Activated CD8-positive, alpha-beta memory T cell treated with anti-CD3 and anti-CD28 coated beads for 1 hour (primary cell): ENCODE measurements around the gene PPP2R5B.

ENCODE experiments used
- DNase-seq, 2 donors: peaks; one replicate each; pipeline ENCODE4 v3.0.0-alpha.2; 2020; ENCODE audit warnings: low read depth in 1 of 2; ENCODE audit errors: extremely low read depth in 1 of 2

The PPP2R5B gene

GRCh38 chr11:64928957-64929356 lies 4.5 kb downstream of the PPP2R5B start:
- DNase-seq = no peak

GRCh38 chr11:64929625-64930024 lies 5.1 kb downstream of the PPP2R5B start:
- DNase-seq = no peak

DNA sequence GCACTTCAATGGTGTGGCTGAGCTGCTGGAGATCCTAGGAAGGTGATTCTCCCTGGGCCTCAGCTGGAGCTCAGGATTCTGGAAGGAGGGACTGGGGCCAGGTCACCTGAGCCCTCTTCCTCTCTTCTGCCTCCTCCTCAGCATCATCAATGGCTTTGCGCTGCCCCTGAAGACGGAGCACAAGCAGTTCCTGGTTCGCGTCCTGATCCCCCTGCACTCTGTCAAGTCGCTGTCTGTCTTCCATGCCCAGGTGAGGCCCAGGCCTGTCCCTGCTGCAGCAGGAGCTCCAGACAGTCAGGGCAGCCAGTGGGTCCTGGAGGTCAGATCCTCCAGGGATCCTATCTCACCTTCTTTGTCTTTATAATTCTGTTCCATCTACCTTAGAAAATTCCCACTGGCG lies 5.9 kb downstream of the PPP2R5B start:
- DNase-seq = no peak

- DNase-seq = no peak
These were observed 6.8 kb downstream of the PPP2R5B start for GRCh38 chr11:64931290-64931689.

DNA sequence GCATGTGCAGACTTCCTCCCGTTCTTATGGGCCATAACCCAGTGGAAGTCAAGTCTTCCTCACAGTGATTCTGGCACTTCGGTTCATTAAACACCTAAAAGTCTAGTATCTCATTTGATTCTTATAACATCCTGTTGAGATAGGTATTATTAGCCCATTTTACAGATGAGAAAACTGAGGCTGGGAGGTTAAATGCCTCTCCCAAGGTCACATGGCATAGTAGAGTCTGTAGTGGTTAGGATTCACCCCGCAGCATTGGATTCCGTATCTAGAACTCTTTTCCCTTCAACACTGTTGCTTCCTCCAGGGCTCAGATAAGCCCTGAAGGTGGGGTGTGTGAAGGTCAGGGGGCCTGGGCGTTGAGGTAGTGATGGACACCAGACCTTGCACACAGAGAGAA lies 7.8 kb downstream of the PPP2R5B start:
- no peak for DNase-seq

GRCh38 chr11:64933213-64933934 lies 8.9 kb downstream of the PPP2R5B start:
- DNase-seq = no peak

DNA sequence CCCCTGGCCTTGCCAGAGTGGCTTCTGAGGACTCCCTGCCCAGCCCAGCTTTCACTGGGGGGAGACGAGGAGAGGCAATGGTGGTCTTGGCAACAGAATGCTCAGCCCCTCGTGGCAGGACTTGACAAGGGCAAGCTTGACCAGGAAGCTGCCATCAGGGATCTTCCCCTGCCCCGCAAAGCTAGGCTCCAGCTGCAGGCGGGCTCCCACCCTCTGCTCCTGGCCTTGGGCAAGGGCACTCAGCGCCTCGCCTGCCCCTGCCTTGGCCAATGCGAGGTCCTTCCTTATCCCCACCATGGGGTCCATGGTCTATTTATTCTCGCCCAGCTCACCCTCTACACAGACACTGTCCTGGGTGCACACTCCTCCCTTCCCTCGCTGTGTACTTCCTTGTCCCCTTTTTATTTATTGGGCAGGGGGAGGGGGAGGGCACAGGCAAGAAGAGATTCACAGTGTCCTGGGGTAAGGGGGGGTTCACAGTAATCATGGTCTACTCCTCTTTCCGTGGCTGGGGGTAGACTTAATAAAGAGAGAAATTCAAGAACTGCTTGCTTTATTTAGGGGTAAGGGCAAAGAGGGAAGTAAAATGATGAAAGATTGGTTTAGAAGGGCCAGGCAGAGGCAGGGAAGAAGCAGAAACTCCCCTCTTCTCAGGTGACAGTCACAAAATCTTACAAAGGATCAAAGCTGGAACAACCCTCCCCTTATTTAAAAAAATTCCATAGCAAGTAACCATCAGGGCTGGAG lies 9.6 kb downstream of the PPP2R5B start:
- no peak for DNase-seq

GRCh38 chr11:64934682-64935358 lies 10.3 kb downstream of the PPP2R5B start:
- no peak for DNase-seq

GRCh38 chr11:64935359-64936081 lies 11.0 kb downstream of the PPP2R5B start, which contains the start of gene GPHA2:
Gene GPHA2 (minus strand): TSS chr11:64935893. CDS start chr11:64935460, 433 bp downstream.
- DNase-seq = no peak

DNA sequence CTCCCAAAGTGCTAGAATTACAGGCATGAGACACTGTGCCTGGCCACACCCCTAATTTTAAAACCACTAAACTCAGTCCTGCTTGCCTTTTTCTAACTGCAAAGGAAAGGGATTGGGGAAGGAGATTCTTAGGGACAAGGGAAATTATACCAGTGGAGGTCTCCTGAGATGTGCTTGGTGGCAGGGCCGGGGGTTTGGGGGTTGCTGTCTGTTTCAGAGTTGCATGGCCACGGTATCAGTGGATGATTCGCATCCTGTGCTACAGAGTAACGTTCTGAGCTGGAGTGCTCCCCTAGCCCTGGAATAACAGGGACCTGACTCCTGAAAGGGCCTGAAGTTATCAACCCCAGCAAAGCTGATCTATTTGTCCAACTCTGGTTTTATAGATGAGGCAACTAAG lies 12.1 kb downstream of the PPP2R5B start:
- DNase-seq = no peak

- DNase-seq = no peak
These were observed 22.8 kb downstream of the PPP2R5B start for GRCh38 chr11:64947208-64947814.

DNA sequence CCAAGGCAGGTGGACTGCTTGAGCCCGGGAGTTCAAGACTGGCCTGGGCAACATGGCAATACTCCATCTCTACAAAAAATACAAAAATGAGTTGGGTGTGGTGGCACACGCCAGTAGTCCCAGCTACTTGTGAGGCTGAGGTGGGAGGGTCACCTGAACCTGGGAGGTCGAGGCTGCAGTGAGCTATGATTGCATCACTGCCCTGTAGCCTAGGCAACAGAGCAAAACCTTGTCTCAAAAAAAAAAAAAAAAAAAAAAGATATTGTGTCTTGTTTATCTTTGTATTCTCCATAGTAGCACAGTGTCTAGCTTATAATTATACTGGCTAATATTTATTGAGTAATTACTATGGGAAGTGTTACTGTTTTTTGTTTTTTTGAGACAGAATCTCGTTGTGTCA lies 27.0 kb downstream of the PPP2R5B start:
- DNase-seq = no peak

DNA sequence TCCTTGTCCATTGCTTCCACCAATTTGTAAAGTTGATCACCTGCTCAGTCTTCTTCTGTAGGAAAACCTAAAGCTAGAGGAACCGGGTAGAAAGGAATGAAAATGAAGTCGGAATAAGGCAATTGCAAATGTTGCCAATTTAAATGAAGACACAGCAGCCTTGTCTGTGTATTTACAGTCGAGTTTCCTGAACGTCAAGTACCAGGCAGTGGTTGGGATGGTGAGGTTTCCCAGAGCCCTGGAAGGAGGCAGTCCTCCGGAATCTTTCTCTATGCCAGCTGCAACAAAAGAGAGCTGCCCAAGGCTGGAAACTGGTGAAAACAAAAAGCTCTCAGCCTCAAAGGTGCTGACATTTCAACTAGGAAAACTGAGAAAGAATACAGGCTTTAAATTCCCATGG lies 29.7 kb downstream of the PPP2R5B start:
- DNase-seq = no peak

DNA sequence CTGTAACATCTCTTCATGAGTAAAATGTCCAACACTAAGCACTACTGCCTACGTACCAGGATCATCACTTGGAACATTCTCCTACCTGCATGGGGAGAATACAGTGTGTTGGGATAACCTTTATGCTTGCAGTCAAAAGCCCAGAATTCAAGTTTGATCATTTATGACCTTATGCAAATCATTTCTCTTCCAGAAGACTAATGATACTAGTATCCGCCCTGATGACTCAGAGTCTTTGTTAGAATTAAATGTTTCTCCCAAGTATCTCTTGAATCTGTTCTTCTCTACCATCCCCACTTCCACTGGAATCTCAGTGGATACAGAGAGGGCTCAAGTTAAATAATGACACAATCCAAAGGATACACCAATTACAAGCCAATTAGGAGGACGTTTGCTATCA lies 35.0 kb downstream of the PPP2R5B start:
- DNase-seq = no peak

DNA sequence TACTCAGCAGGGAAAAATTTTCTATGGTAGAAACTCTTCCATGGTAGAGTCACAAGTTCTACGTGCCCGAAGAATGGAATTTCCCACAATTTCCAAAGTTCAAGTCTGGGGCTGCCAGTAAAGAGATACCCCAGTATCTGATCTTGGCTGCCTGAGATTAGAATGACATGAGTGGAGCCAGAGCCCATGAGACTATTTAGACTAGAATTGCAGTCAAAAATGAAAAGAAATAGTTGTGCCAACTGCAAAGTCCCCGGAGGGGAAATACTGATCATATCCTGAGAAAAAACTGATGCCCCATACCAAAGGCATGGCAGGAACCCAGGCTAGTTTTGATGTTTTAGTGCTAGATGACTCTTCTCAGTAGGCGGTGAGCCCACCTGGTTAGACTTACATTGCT lies 36.2 kb downstream of the PPP2R5B start:
- DNase-seq = no peak

GRCh38 chr11:64963072-64963631 lies 38.7 kb downstream of the PPP2R5B start:
- no peak for DNase-seq

DNA sequence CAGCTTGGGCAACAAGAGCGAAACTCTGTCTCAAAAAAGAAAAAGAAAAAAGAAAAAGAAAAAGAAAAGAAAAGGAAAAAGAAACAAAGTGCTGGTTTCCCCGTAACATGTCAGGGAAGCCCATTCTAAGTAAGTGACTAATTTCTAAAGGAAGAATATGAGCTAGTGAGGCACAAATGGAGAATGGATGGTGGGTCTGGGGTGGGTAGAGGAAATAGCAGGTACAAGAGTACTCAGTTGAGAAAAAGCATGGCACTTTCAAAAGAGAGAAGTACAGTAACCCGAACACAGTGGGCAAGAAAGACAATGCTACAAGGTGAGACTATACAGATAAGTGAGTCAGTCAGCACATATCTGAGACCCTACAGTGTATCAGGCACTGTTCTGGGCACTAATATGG lies 42.9 kb downstream of the PPP2R5B start:
- no peak for DNase-seq

DNA sequence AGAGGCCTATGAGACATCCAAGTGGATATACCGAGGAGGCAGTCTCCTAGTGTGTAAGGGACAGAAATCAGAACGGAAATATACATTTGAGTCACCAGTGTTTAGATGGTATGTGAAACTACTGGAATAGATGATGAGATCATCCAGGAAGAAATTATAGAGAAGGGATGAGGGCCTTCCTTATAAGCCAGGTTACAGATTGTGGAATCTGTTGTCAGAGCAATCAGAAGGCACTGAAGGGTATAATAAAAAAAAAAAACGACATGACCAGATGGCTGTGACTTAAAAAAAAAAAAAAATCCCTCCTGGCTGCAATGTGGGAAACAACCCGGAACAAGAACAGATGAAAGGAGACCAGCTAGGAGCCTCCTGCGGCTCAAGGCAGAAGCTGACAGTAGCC lies 44.7 kb downstream of the PPP2R5B start:
- no peak for DNase-seq

- DNase-seq = no peak
These were observed 46.3 kb downstream of the PPP2R5B start for GRCh38 chr11:64970731-64971151.
